ENCODE data around the gene SOCS7. TPM values are rescaled to one million over a fixed set of nuclear protein-coding genes. Genes with fewer than 3 reads are reported as not detected.
"Not testable (repeated sequence)": the region's sequence is repeated elsewhere in the genome, so short reads cannot be mapped to it uniquely, and the experiment has no call there.

Gene SOCS7
- total and polyA plus RNA-seq, 2 donors = 9.2 to 18.0 TPM

- no peak for DNase-seq (ENCODE audit: extremely low spot score)
- Histone ChIP-seq H3K4me3 (ENCODE audit: low read depth, low read length) (no peak overlapping the region), H3K27ac (ENCODE audit: low read depth) (no peak overlapping the region), H3K4me1 (ENCODE audit: insufficient read depth) (no peaks in the 10 kb centered on the region), H3K36me3 (ENCODE audit: insufficient read depth) (no peaks in the 10 kb centered on the region)
- WGBS = 64% methylated on average over 9 of the region's 9 CpGs
These were observed 74.1 kb downstream of the SOCS7 start for GRCh38 chr17:38425744-38426143.

- H3K27ac ChIP-seq (ENCODE audit: low read depth) = no peak overlapping the region
- no peaks in the 10 kb centered on the region for H3K36me3 ChIP-seq (ENCODE audit: insufficient read depth)
- no peaks in the 10 kb centered on the region for H3K4me1 ChIP-seq (ENCODE audit: insufficient read depth)
- H3K4me3 ChIP-seq (ENCODE audit: low read depth, low read length) = no peak overlapping the region
- no peak for DNase-seq (ENCODE audit: extremely low spot score)
These were observed 74.8 kb downstream of the SOCS7 start for GRCh38 chr17:38426441-38426840.

GRCh38 chr17:38427160-38427949 is 75.7 kb downstream of the SOCS7 start:
- Histone ChIP-seq H3K4me1 (ENCODE audit: insufficient read depth) (no peaks in the 10 kb centered on the region), H3K27ac (ENCODE audit: low read depth) (peak overlapping the region; percentile 78)
- WGBS = 53% methylated on average over 7 of the region's 7 CpGs

GRCh38 chr17:38428112-38428642 is 76.5 kb downstream of the SOCS7 start, which contains the start of gene ARHGAP23:
Gene ARHGAP23, plus strand, starts transcription at chr17:38428464. Its CDS starts 22 bp downstream, at chr17:38428486.
- Histone ChIP-seq H3K4me1 (ENCODE audit: insufficient read depth) (no peaks in the 10 kb centered on the region), H3K36me3 (ENCODE audit: insufficient read depth) (no peaks in the 10 kb centered on the region), H3K4me3 (ENCODE audit: low read depth, low read length) (peak within 1 kb of the TSS; percentile 88), H3K27ac (ENCODE audit: low read depth) (peak within 1 kb of the TSS; percentile 90)
- WGBS = under 1% methylated on average over 46 of the region's 46 CpGs
- no peak for DNase-seq (ENCODE audit: extremely low spot score)

More at GRCh38 chr17:38427160-38427949, 75.7 kb downstream of the SOCS7 start:
- H3K4me3 ChIP-seq (ENCODE audit: low read depth, low read length) = peak overlapping the region; percentile 88
- H3K36me3 ChIP-seq (ENCODE audit: insufficient read depth) = no peaks in the 10 kb centered on the region
- DNase-seq (ENCODE audit: extremely low spot score) = no peak

GRCh38 chr17:38428643-38429371 is 77.2 kb downstream of the SOCS7 start:
- no peak for DNase-seq (ENCODE audit: extremely low spot score)
- peak overlapping the region; percentile 88 for H3K4me3 ChIP-seq (ENCODE audit: low read depth, low read length)
- H3K36me3 ChIP-seq (ENCODE audit: insufficient read depth) = no peaks in the 10 kb centered on the region
- H3K27ac ChIP-seq (ENCODE audit: low read depth) = peak overlapping the region; percentile 90
- WGBS = 1% methylated on average over 56 of the region's 56 CpGs
- no peaks in the 10 kb centered on the region for H3K4me1 ChIP-seq (ENCODE audit: insufficient read depth)

GRCh38 chr17:38429476-38430100 is 77.9 kb downstream of the SOCS7 start:
- 58% methylated on average over 9 of the region's 9 CpGs for WGBS
- DNase-seq (ENCODE audit: extremely low spot score) = no peak
- Histone ChIP-seq H3K4me3 (ENCODE audit: low read depth, low read length) (peak overlapping the region; percentile 88), H3K27ac (ENCODE audit: low read depth) (peak overlapping the region; percentile 62), H3K36me3 (ENCODE audit: insufficient read depth) (no peaks in the 10 kb centered on the region), H3K4me1 (ENCODE audit: insufficient read depth) (no peaks in the 10 kb centered on the region)

- Histone ChIP-seq H3K27ac (ENCODE audit: low read depth) (peak overlapping the region; percentile 19), H3K4me3 (ENCODE audit: low read depth, low read length) (no peak overlapping the region), H3K36me3 (ENCODE audit: insufficient read depth) (no peaks in the 10 kb centered on the region), H3K4me1 (ENCODE audit: insufficient read depth) (no peaks in the 10 kb centered on the region)
- 41% methylated on average over 3 of the region's 3 CpGs for WGBS
- no peak for DNase-seq (ENCODE audit: extremely low spot score)
These were observed 78.7 kb downstream of the SOCS7 start for GRCh38 chr17:38430316-38430715.

GRCh38 chr17:38430822-38431221 is 79.2 kb downstream of the SOCS7 start:
- 83% methylated on average over 2 of the region's 2 CpGs for WGBS
- no peak overlapping the region for H3K27ac ChIP-seq (ENCODE audit: low read depth)
- no peak for DNase-seq (ENCODE audit: extremely low spot score)
- H3K4me1 ChIP-seq (ENCODE audit: insufficient read depth) = no peaks in the 10 kb centered on the region
- no peaks in the 10 kb centered on the region for H3K36me3 ChIP-seq (ENCODE audit: insufficient read depth)
- H3K4me3 ChIP-seq (ENCODE audit: low read depth, low read length) = no peak overlapping the region

- Histone ChIP-seq H3K36me3 (ENCODE audit: insufficient read depth) (no peaks in the 10 kb centered on the region), H3K4me3 (ENCODE audit: low read depth, low read length) (no peak overlapping the region), H3K4me1 (ENCODE audit: insufficient read depth) (no peaks in the 10 kb centered on the region), H3K27ac (ENCODE audit: low read depth) (no peak overlapping the region)
- WGBS = 90% methylated on average over 10 of the region's 10 CpGs
- DNase-seq (ENCODE audit: extremely low spot score) = no peak
These were observed 79.9 kb downstream of the SOCS7 start for GRCh38 chr17:38431346-38432145.

GRCh38 chr17:38434178-38434665 is 82.6 kb downstream of the SOCS7 start:
- Histone ChIP-seq H3K27ac (ENCODE audit: low read depth) (no peak overlapping the region), H3K36me3 (ENCODE audit: insufficient read depth) (no peaks in the 10 kb centered on the region), H3K4me3 (ENCODE audit: low read depth, low read length) (no peak overlapping the region), H3K4me1 (ENCODE audit: insufficient read depth) (no peaks in the 10 kb centered on the region)
- no peak for DNase-seq (ENCODE audit: extremely low spot score)
- 77% methylated on average over 21 of the region's 21 CpGs for WGBS

GRCh38 chr17:38435795-38436194 is 84.2 kb downstream of the SOCS7 start:
- H3K27ac ChIP-seq (ENCODE audit: low read depth) = no peak overlapping the region
- H3K36me3 ChIP-seq (ENCODE audit: insufficient read depth) = no peaks in the 10 kb centered on the region
- 82% methylated on average over 9 of the region's 9 CpGs for WGBS
- no peak for DNase-seq (ENCODE audit: extremely low spot score)
- no peak overlapping the region for H3K4me3 ChIP-seq (ENCODE audit: low read depth, low read length)
- no peaks in the 10 kb centered on the region for H3K4me1 ChIP-seq (ENCODE audit: insufficient read depth)

- Histone ChIP-seq H3K27ac (ENCODE audit: low read depth) (no peak overlapping the region), H3K4me1 (ENCODE audit: insufficient read depth) (no peaks in the 10 kb centered on the region), H3K36me3 (ENCODE audit: insufficient read depth) (no peaks in the 10 kb centered on the region), H3K4me3 (ENCODE audit: low read depth, low read length) (no peak overlapping the region)
- 66% methylated on average over 11 of the region's 11 CpGs for WGBS
- DNase-seq (ENCODE audit: extremely low spot score) = no peak
These were observed 84.7 kb downstream of the SOCS7 start for GRCh38 chr17:38436386-38436785.

- not testable (repeated sequence) for DNase-seq (ENCODE audit: extremely low spot score); H3K4me3 ChIP-seq (ENCODE audit: low read depth, low read length); H3K4me1 ChIP-seq (ENCODE audit: insufficient read depth); H3K36me3 ChIP-seq (ENCODE audit: insufficient read depth); H3K27ac ChIP-seq (ENCODE audit: low read depth)
- 100% methylated on average over 1 of the region's 1 CpG for WGBS
These were observed 85.7 kb downstream of the SOCS7 start for GRCh38 chr17:38437313-38437712.

Data from urinary bladder (tissue), 4 donors.